Fibroblast of skin of right biceps (primary cell): ENCODE measurements around the gene PDE4DIP.
"Not testable (repeated sequence)": the region's sequence is repeated elsewhere in the genome, so short reads cannot be mapped to it uniquely, and the experiment has no call there.

Experiments used
- DNase-seq: peaks from one replicate; pipeline ENCODE4 v3.0.0-alpha.2; 2013

The PDE4DIP gene

DNA sequence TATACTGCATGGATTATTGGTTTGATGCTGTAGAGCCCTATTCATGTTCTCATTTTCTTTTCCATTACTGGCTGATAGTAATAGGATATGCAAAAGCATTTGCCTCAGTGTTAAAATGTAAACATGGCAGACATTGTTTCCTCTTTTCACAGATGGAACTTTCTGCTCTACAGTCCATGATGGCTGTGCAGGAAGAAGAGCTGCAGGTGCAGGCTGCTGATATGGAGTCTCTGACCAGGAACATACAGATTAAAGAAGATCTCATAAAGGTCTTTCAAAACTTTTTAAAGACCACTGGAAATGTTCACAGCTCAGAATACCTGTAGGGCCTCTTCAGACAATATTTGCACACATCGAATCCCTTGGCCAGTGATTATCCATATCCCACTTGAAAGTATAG lies 133.6 kb downstream of the PDE4DIP start:
- not testable (repeated sequence) for DNase-seq

DNA sequence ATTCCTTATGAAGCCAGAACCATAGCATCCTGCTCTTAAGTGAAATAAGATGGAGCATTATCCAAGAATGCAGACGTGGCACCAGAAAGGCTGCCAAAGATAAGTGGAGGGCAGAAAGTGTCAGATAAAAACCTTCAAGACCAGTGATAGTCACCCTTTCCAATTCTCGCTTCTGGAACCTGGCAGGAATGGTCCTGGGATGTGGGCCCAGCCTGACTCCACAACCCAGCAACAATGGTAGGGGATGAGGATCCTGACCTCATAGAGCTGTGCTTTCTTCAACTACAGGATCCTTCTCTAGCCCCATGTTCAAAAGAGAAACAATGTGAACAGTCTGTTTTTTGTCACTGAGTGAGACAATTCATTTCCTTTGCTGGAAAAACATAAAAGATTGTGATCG lies 145.2 kb downstream of the PDE4DIP start:
- DNase-seq, result not testable (repeated sequence)

DNA sequence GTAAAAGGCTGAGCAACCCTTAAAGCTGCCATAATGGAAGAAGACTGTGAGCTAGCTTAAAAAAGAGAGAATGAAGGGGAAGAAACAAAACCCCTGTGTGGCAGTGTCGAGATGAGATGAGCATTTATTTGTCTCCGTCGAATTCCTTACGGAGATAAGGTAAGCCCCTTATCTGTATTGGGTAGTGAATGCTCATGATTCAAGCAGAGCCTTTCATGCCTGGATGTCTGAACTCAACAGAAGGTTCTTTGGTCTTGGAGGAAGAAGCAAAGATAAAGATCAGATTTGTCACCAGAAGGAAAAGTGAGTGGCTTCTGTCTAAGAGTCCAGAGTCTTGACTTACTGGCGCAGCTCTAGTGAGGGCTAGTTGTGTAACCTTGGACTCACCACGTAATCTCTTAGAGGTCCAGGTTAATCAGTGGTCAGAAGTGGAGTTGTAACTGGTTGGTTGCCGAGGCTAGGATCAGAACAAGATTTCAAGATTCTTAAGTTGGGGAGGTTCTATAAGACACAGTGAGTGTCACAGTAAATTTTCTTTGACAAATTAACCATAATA lies 146.1 kb downstream of the PDE4DIP start:
- DNase-seq, result not testable (repeated sequence)

DNA sequence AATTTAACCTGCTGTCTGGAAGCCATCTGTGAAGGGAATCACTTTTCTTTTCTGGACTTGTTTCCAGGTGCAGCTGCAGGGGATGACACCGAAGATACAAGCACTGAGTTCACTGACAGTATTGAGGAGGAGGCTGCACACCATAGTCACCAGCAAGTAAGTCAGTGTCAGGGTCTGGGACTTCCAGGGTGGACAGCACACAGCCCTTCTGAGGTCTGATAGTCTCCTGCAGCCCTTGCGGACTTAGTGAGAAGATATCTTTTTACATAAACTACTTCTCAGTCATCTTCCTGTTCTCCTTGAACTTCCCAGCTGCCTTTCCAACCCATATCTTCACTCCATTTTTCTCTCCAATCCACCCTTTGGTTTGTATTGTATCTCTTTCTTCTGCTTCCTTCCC lies 147.6 kb downstream of the PDE4DIP start:
- not testable (repeated sequence) for DNase-seq

DNA sequence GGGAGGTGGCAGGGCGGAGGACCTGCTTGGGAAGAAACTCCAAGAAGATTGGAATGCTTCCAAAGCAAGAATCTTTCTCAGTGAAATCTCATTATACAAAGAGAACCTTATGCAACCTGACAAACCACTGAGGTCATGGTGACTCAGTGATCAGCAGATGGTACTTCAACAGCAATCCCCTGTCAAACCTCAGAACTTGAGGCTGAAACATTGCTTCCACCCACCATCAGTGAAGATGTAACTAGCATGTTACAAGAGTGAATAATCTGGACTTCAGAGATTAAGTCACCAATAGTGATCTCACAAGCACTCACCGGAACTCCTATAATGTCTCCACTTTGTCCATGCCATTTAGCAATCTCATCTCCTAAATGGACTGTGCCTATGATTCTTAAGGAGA lies 148.1 kb downstream of the PDE4DIP start:
- not testable (repeated sequence) for DNase-seq

DNA sequence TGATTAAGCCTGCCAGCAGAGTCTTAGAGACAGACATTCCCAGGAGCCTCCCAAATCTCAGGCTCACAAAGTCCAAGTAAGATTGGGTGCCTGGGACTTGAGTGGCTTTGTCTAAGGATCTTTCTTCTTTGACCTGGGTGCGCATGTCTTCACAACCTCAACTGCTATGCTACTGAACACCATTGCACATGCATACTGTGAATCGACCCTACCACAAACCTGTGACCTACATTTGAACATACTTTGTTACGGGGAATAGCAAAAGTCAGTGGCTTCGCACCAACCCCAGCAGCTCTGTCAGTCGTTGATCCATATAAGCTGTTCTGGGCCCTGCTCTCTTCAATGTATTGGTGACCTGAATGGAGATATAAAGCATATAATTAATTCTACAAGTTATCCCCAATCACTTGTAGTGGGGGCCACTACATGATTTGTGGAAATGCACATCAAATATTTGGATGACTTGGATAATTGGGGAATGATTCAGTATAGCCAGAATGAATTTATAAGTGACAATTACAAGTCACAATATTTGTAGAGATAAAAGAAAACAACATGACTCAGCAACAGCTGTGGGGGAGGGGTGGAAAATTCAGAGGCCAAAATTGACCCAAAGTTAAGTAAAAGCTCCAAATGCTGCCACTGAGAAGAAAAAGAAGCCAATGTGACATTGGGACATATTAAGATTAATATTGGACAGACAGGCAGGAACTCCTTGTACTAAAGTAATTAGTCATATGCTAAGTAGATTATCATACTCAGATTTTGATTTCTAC lies 152.4 kb downstream of the PDE4DIP start:
- DNase-seq, result not testable (repeated sequence)

DNA sequence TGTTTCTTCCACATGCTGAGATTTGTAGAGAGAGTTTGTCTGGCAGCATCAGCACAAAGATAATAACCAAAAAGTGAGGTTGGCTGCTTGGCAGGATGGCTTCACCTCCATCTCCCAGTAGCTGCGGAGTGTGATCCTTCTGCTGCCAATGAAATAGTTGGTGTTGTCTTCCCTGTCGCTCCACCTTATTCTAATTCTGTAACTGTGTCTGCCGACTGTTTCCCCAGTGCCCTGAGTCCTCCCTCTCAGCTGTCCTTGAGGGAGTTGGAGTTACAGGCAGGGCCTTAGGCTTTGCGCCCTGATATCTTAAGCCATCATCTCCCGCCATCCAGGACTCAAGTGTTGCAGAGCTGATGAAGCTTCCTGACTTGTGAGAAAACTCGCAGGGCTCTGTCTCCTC lies 153.2 kb downstream of the PDE4DIP start:
- not testable (repeated sequence) for DNase-seq

DNA sequence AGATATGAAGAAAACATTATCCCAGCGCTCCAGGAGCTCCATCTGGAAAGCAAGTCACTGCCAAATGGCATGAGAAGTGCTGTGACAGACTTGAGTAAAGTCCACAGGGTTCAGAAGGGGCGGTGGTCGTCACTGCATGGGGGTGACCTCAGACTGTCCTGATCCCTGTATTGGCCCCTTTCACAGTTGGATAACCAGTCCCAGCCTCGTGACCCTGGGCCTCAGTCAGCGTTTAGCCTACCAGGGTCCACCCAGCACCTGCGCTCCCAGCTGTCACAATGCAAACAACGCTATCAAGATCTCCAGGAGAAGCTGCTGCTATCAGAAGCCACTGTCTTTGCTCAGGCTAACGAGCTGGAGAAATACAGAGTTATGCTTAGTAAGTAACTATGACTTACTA lies 158.4 kb downstream of the PDE4DIP start:
- DNase-seq, result not testable (repeated sequence)

DNA sequence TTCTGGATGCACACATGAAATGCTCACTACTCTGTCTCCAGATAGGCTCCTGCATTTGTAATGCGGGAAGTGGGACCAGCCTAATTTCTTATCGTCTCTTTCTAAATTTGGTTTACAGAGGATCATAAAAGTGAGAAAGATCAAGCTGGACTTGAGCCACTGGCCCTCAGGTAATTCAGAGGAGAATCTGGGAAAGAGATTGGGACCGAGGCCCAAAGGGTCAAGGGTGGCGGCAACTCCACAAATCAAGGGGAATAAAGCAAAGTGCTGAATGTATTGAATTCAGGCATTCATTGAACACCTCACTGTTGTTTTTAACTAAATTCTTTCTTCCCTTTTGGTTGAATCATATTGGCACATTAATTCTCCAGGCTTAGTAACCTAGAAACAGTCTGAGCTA lies 164.1 kb downstream of the PDE4DIP start:
- not testable (repeated sequence) for DNase-seq

DNA sequence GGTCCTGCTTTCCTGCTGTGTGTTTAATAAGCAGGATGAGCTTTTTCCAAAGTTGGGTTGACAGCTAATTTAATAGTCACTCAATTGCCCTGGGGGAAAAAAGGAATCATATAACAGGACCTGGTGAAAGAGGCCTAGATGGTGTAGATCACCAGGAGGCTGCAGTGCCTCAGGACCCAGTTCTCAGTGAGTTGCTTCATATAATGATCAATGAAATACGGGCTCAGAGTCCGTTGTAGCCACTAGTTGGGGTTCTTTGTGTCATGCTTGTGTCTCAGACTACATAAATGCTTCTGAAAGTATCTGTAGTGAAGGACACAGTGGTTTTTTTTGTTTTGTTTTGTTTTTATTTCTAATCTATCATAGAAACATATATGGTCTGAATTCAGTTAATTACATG lies 164.5 kb downstream of the PDE4DIP start:
- DNase-seq, result not testable (repeated sequence)

DNA sequence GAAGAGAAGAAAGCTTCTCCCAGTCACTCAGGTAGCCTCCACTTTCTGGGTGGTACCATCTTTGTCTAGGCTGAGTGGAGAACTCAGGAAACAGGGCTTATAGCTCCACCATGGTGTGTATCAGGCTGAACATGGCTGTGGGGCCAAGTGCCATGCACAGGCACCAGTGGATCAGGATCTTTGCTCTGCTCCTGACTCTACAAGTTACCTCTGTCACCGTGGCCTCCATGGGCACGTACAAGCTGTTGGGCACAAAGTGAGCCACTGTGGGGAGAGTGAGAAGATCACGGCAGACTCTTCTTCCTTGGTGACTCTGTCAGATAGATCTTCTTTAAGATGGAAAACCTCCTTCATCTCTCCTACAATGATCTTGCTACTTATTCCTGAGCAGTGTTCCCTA lies 165.5 kb downstream of the PDE4DIP start:
- DNase-seq, result not testable (repeated sequence)

DNA sequence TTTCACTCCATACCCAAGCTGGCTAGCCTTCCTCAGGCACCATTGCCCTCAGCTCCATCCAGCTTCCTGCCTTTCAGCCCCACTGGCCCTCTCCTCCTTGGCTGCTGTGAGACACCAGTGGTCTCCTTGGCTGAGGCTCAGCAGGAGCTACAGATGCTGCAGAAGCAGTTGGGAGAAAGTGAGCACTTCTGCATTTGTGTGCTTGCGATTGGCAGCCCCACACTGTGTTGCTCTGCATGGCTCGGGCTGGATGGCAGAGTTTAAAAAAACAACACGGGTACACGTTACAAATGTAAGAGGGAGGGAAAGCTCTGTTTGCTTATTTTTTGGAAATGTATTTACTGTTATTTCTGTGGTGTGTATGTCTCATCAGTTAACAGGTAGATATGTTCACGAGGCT lies 168.4 kb downstream of the PDE4DIP start:
- not testable (repeated sequence) for DNase-seq

DNA sequence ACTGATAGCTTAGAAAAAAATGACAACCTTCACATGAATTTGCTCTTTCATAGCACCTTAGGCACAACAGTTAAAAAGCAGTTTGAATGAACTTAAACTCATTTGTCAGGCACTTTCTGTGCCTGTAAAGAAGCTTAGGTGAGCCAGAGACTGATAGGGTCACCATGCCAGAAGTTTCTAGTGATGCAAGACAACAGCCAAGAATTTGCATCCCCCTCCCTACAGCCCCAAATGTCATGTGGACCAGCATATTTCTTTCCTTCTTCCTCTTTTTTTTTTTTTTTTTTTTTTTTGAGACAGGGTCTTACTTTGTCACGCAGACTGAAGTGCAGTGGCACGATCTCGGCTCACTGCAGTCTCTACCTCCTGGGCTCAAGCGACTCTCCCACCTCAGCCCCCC lies 169.3 kb downstream of the PDE4DIP start:
- DNase-seq, result not testable (repeated sequence)

DNA sequence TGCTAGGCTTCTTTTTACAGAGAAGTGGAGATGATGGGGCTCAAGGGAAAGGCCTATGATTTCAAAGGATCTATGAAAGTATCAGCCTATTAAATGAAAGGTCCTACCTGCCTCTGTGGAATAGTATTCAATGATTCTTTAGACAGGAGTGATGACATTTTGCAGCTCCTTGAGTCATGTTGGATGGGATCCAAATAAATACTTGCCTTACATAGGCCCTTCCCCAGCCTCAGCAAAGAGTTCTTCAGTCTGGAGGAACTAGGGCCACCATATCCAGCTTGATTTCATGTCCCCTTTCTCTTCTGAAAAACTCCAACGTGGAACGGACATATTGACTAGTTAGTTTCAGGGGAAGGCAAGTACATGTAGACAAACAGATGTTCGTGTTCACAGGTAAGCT lies 171.3 kb downstream of the PDE4DIP start:
- not testable (repeated sequence) for DNase-seq

DNA sequence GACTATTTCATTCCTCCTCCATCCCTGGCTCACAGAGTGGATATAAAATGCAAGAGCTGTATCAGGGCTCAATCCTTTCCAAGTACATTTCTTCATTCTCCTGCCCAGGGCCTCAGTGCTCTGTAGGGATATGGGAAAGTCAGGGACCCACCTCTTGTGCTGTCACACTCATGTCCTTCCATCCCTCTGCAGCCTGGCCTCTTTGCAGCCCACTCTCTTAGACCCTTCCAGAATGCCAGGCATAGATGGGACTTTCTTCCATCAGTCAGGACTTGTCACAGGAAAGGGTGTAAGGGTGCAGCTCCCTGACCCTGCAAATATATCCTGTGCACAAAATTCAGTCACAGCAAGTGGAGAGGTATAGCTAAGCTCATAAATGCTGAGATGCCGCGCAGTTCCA lies 172.4 kb downstream of the PDE4DIP start:
- not testable (repeated sequence) for DNase-seq

DNA sequence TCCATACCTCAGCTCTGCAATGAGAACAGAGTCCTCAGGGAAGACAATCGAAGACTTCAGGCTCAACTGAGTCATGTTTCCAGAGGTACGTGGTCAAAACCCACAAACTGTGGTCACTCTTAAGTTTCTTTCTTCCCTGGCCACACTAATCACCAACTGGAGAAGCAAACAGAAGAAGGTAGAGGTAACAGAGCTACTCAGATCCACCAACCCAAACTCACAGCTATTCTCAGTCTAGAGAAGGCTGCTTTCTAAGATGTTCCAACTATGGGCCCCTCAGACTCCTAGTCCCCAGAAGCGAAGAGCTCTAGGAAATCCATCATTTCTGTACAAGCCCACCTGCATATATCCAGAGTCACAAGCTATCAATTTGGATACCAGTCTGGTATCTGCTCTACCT lies 174.3 kb downstream of the PDE4DIP start:
- not testable (repeated sequence) for DNase-seq

DNA sequence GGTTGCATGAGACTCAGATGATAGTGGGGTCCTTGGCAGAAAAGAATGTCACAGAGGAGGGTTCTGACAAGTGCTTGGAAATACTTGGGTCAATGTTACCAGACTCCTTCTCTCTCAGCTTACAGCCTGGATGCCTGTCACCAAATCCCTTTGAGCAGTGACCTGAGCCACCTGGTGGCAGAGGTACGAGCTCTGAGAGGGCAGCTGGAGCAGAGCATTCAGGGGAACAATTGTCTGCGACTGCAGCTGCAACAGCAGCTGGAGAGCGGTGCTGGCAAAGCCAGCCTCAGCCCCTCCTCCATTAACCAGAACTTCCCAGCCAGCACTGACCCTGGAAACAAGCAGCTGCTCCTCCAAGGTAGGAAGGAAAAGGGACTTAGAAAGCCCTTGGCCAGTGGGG lies 180.1 kb downstream of the PDE4DIP start:
- not testable (repeated sequence) for DNase-seq

DNA sequence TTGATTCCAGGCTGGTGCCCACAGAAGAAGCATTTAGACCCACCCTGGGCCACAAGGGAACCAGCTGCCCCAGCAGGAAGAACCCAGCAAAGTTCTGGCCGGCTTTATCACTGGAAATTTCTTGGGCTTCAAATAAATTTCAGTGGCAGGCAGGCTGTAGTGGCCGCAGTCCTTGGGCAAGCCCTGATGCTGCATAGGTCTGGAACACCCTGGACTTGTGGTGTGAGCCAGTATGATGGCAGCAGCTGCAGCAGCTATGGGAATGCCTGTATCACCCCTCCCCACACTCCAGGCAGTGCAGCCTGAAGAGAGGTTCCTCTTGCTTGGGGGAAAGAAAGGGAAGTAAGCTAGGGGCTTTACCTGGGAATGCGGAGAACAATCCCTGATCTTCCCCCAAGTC lies 189.7 kb downstream of the PDE4DIP start:
- not testable (repeated sequence) for DNase-seq

DNA sequence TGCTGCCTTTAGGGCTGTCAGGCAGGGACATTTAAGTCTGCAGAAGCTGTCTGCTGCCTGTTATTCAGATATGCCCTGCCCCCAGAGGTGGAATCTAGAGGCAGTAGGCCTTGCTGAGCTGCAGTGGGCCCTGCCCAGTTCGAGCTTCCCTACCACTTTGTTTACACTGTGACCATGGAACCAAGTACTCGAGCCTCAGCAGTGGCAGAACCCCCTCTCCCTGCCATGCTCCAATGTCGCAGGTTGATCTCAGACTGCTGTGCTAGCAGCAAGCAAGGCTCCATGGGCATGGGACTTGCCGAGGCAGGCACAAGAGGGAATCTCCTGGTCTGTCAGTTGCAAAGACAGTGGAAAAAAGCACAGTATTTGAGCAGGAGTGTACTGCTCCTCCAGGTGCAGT lies 198.8 kb downstream of the PDE4DIP start:
- DNase-seq, result not testable (repeated sequence)

DNA sequence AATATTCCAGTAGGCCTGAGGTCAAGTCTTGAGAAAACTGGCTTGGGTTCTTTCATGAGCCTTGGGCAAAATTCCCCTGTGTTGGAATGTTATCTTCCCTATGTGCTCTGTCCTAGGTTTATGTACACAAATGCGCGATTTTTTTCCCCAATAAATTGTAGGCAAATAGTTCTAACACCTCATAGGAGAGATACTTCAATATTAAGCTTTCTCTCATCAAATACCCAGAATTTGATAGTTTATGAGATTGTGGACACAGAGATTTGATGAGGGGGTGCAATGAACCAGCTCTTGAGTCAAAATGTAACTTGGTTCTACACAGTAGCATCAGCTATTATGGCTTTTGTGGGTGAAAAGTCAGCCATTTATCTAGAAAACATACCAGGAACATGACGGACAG lies 220.4 kb downstream of the PDE4DIP start:
- DNase-seq, result not testable (repeated sequence)

DNA sequence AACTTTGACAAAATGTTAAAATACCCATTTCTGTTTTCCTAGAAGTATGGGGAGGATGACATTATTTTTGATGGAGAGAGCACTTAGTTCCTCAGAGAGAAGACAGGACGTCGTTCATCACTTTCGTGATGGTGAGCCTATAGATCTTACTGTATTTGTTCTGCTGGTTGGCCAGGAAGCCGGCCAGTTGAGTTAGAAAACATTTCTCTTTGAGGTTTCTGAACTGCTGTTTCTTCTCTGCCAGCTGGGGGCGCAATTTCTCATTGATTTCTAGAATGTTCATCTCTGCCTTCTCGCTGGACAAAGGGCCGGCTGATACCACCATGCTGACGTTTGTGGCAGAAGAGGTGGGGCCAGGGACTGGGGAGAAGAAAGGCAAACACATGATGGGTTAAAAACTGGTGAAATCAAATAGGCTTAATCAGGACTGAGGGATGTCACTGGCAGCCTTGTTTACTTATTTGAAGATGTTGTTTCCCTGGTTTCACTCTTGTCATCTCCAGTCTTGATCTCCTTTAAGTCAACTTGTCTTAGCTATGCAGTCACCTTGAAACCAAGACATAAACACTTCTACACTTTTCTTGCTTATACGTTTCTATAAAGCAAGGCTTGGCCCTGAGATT lies 231.4 kb downstream of the PDE4DIP start:
- DNase-seq, result not testable (repeated sequence)
